Uterus (tissue), 4 donors: ENCODE results near the gene TRMT2A. TPM values are rescaled to one million over a fixed set of nuclear protein-coding genes. Genes with fewer than 3 reads are reported as not detected.

Experiments used
- DNase-seq, 2 donors: peaks; one replicate each; pipeline ENCODE4 v3.0.0-alpha.2; 2019 to 2020
- H3K27ac ChIP-seq, 2 donors: fragments of 200-600 bp; sonication (generic); 1 replicate in 1 of 2; 2 replicates in 1 of 2; pipeline ENCODE4 v1.5.1; 2016 to 2018
- H3K27me3 ChIP-seq, 2 donors: fragments of 200-600 bp; sonication (generic); one replicate each; pipeline ENCODE4 v1.5.1; 2018 to 2019; ENCODE audit warnings: control low read depth in 1 of 2
- H3K36me3 ChIP-seq, 2 donors: fragments of 200-600 bp; sonication (generic); one replicate each; pipeline ENCODE4 v1.5.1; 2019; ENCODE audit warnings: control low read depth in 1 of 2
- H3K4me1 ChIP-seq, 2 donors: fragments of 200-600 bp; sonication (generic); one replicate each; pipeline ENCODE4 v1.5.1; 2018 to 2019; ENCODE audit warnings: control low read depth in 1 of 2
- H3K4me3 ChIP-seq, 2 donors: fragments of 200-600 bp; sonication (generic); 1 replicate in 1 of 2; 2 replicates in 1 of 2; pipeline ENCODE4 v1.5.1; 2018 to 2019; ENCODE audit warnings: mild to moderate bottlenecking in 1 of 2
- H3K9me3 ChIP-seq, 2 donors: fragments of 200-600 bp; sonication (generic); one replicate each; pipeline ENCODE4 v1.5.1; 2019; ENCODE audit warnings: control low read depth in 1 of 2
- CTCF ChIP-seq, 4 experiments: fragments of 200-600 bp in 2 of 4; fragments of 450-650 bp in 2 of 4; sonication (generic) in 2 of 4; IDR thresholded peaks; one replicate each; pipeline ENCODE4 v1.5.1; 2016 to 2019; ENCODE audit warnings: antibody characterized with exemption in 4 of 4, mild to moderate bottlenecking in 2 of 4, moderate library complexity in 1 of 4
- POLR2A ChIP-seq, 2 donors: fragments of 450-650 bp; IDR thresholded peaks; one replicate each; pipeline ENCODE4 v1.6.1; 2016; ENCODE audit warnings: antibody characterized with exemption in 2 of 2, mild to moderate bottlenecking in 1 of 2, moderate library complexity in 1 of 2
- intact Hi-C: fragments of 100-400 bp; cut with DNase I; formaldehyde crosslinking; loops from one replicate; pipeline ENCODE4 v1.15.1; 2023; ENCODE audit warnings: low total_unique reads
- total RNA-seq, 4 donors: library from RNA; depleted of rRNA in 3 of 4; stranded (reverse); fragments of >200 nt in 3 of 4; gene quantifications; one replicate each; pipeline versions ENCODE4 v1.1.0 to v1.2.4, GENCODE V29; 2014 to 2023
- donor health status: DM: yes; HTN: yes; CAD: no.

The TRMT2A gene
- total RNA-seq, 4 donors from 2014 or later: 30.9 to 123 (median 45.3) TPM

- Histone ChIP-seq H3K4me3 (no peak overlapping the region), H3K4me1 (no peaks in the 10 kb centered on the region), H3K9me3 (no peaks in the 10 kb centered on the region), H3K36me3 (no peaks in the 10 kb centered on the region), H3K27ac (no peak overlapping the region), H3K27me3 (no peaks in the 10 kb centered on the region)
- intact Hi-C loops: loop anchor here (2.0 to 5.0 kb wide), 2 partner anchors 111 to 125 kb away; partner anchors contain the start of gene RTN4R
- TF ChIP-seq CTCF (IDR thresholded peaks at IDR 0.05): no peak
- no peak for DNase-seq
Observed at GRCh38 chr22:20157430-20158183, 40.6 kb upstream of the TRMT2A start.

- Histone ChIP-seq H3K4me3 (no peak overlapping the region), H3K4me1 (no peaks in the 10 kb centered on the region), H3K27ac (no peak overlapping the region), H3K27me3 (no peaks in the 10 kb centered on the region), H3K9me3 (no peaks in the 10 kb centered on the region), H3K36me3 (no peaks in the 10 kb centered on the region)
- TF ChIP-seq POLR2A (IDR thresholded peaks at IDR 0.05) (peak in 1 of 2 donors; percentile 33), CTCF (IDR thresholded peaks at IDR 0.05) (peak; percentile 99 to 100 (median 100))
- intact Hi-C loops: loop anchor here (2.0 to 5.0 kb wide), 2 partner anchors 112 to 125 kb away; partner anchors contain the start of gene RTN4R
- peak; percentile 85 to 87 for DNase-seq
Observed at GRCh38 chr22:20156611-20157429, 39.8 kb upstream of the TRMT2A start.

- H3K4me1 ChIP-seq: no peaks in the 10 kb centered on the region
- H3K4me3 ChIP-seq: no peak overlapping the region
- TF ChIP-seq POLR2A (IDR thresholded peaks at IDR 0.05) (no peak), CTCF (IDR thresholded peaks at IDR 0.05) (no peak)
- no peak overlapping the region for H3K27ac ChIP-seq
- DNase-seq: no peak
- no peaks in the 10 kb centered on the region for H3K9me3 ChIP-seq
- no peaks in the 10 kb centered on the region for H3K27me3 ChIP-seq
- no peaks in the 10 kb centered on the region for H3K36me3 ChIP-seq
- intact Hi-C loops: loop anchor here (2.0 to 5.0 kb wide), 2 partner anchors 113 to 126 kb away; partner anchors contain the start of gene RTN4R
Observed at GRCh38 chr22:20156042-20156389, 39.0 kb upstream of the TRMT2A start.

- H3K36me3 ChIP-seq: no peaks in the 10 kb centered on the region
- intact Hi-C loops: loop anchor here (2.0 to 5.0 kb wide), 2 partner anchors 113 to 127 kb away; partner anchors contain the start of gene RTN4R
- H3K27ac ChIP-seq: no peak overlapping the region
- DNase-seq: peak; percentile 32 to 51
- H3K9me3 ChIP-seq: no peaks in the 10 kb centered on the region
- no peak overlapping the region for H3K4me3 ChIP-seq
- no peaks in the 10 kb centered on the region for H3K4me1 ChIP-seq
- TF ChIP-seq POLR2A (IDR thresholded peaks at IDR 0.05): no peak
- TF ChIP-seq CTCF (IDR thresholded peaks at IDR 0.05): no peak
- no peaks in the 10 kb centered on the region for H3K27me3 ChIP-seq
Observed at GRCh38 chr22:20155330-20156041, 38.5 kb upstream of the TRMT2A start.
